GM19452 (cell line): Measurements from ENCODE around the gene PASK.
A peak's percentile ranks its signal among the peaks of the same experiment; 100 is the strongest.
"Not testable (repeated sequence)": the region's sequence is repeated elsewhere in the genome, so short reads cannot be mapped to it uniquely, and the experiment has no call there.

Experiments
- ATAC-seq: cut with Tn5 transposase; IDR thresholded peaks from one replicate; pipeline ENCODE4 v1.9.1; 2021; ENCODE audit not compliant: unreplicated experiment

PASK gene

GRCh38 chr2:241148891-241149674 lies at the start of gene PASK:
TSS of gene PASK (minus strand) at chr2:241149472. CDS start at chr2:241143032, 6,440 bp downstream.
- peak; percentile 77 for ATAC-seq

DNA sequence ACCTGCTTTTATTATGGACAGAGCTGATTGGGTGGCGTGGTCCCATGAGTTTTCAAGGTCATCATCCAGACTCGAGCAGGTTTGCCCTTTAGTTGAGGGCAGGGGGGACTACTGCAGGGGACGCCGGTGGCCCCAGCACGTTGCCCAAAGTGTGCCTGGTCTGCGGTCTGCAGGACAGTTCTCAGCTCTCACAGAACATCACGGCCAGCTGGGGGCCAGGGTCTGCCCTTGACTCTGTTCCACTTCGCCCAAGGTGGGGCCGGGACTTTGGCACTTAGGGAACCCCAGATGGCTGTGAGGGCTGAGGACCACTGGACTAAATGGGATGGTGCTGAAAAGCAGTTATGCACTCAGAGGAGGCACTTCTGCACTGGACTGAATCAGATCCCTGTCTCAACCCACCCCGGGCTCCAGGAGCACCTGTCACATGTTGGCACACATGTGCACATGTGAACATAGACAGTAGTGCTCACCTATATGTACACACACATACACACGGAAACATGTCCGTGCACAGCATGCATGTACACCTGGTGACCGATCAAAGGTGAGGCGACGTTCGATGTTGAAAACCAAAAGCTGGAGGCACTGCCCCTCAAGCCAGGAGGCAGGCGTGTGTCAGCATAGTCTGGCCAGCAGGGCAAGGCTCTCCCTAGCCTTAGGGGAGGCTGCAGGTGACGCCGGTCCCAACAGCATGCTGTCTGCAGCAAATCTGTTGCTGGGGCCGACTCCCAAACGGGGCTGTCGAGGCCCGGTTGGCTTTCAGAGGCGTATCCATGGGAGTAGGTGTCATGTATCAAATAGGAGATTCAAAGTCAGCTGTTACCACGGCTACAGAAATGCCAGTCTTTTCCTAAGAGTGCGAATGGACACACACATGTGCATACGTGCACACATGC lies 49.4 kb upstream of the PASK start:
- ATAC-seq, result no peak

- no peak for ATAC-seq
These were observed 48.7 kb upstream of the PASK start for GRCh38 chr2:241197947-241198346.

DNA sequence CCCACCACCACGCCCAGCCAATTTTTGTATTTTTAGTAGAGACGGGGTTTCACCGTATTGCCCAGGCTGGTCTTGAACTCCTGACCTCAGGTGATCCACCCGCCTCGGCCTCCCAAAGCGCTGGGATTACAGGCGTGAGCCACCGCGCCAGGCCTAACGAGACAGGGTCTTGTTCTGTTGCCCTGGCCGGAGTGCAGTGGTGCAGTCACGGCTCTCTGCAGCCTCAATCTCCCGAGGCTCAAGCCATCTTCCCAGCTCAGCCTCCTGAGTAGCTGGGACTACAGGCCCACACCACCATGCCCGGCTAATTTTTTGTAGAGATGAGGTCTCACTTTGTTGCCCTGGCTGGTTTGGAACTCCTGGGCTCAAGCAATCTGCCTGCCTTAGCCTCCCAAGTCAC lies 48.0 kb upstream of the PASK start:
- not testable (repeated sequence) for ATAC-seq

- no peak for ATAC-seq
These were observed 46.3 kb upstream of the PASK start for GRCh38 chr2:241195506-241196130.

- ATAC-seq, result no peak
These were observed 45.5 kb upstream of the PASK start for GRCh38 chr2:241194811-241195210.

- ATAC-seq, result no peak
These were observed 44.0 kb upstream of the PASK start for GRCh38 chr2:241193271-241193670.

GRCh38 chr2:241191081-241191480 lies 41.8 kb upstream of the PASK start:
- ATAC-seq, result no peak

GRCh38 chr2:241190291-241190981 lies 41.2 kb upstream of the PASK start:
- no peak for ATAC-seq

GRCh38 chr2:241189856-241190201 lies 40.6 kb upstream of the PASK start:
- no peak for ATAC-seq

DNA sequence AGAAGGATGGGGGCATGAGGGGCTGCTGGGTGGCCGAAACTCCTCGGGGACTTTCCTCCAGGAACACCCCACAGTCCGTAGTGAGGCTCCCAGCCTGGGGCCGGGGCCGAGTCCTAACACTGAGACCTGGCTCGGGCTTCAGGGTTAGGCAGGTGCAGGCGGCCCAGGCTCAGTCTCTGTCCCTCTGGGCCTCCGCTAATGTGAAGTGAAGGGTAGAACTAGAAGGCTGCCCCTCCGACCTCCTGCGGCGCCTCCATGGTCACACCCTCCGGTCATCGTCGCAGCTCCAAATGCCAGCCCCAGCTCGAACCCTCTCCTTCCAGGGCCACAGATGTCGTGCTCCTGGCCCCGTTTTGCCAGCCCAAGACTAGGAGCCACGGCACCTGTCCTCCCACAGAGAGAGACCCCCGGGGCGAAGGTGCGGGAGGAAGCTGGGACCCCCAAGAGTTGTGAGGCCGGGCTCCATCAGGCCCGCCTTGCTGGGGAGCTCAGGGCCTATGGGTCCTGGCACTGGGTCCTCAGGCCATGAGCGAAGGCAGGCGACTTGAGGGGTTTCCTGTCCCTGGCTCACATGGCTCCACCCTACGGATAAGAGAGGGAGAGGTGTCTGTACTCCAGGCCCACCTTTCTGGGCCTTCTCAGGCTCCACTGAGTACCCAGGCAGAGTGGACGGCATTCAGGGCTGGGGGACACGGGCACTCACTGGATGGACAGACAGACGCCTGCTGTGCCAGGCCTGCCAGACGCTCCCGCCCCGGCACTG lies 40.0 kb upstream of the PASK start:
- no peak for ATAC-seq

- no peak for ATAC-seq
These were observed 39.3 kb upstream of the PASK start, which contains the start of gene ANO7 for GRCh38 chr2:241188361-241189092. TSS of gene ANO7 (plus strand) at chr2:241188677. CDS start at chr2:241190064, 1,387 bp downstream.

DNA sequence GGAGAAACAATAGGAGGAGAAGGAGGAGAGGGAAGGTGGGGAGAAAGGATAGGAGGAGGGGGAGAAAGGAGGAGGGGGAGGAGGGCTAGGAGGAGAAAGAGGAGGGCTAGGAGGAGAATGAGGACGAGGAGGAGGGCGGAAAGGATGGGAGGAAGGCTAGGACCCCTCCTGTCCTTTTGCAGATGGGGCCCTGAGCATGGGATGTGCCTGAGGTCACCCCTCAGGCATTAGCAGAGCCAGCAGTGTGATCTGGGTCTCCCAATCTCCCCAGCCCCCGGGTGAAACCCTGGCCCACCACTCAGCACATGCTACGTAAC lies 38.6 kb upstream of the PASK start:
- ATAC-seq, result no peak

- no peak for ATAC-seq
These were observed 38.0 kb upstream of the PASK start for GRCh38 chr2:241187101-241187917.

GRCh38 chr2:241185961-241186360 lies 36.7 kb upstream of the PASK start:
- no peak for ATAC-seq

GRCh38 chr2:241184901-241185300 lies 35.6 kb upstream of the PASK start:
- no peak for ATAC-seq

GRCh38 chr2:241183221-241183620 lies 33.9 kb upstream of the PASK start:
- no peak for ATAC-seq

GRCh38 chr2:241182531-241183133 lies 33.4 kb upstream of the PASK start:
- ATAC-seq, result no peak
